ENCODE data around the gene FCHO2.

FCHO2 gene

DNA sequence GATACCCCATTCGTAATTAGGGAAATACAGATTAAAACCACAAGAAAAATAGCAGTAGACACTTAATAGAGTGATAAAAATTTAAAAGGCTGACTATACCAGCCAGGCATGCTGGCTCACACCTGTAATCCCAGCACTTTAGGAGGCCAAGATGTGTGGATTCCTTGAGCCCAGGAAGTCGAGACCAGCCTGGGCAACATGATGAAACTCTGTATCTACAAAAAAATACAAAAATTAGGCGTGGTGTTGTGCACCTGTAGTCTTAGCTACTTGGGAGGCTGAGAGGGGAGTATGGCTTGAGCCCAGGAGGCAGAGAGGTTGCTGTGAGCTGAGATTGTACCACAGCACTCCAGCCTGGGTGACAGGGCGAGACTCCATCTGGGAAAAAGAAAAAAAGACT lies 72.0 kb downstream of the FCHO2 start:
- peaks cover 29% of the 10 kb centered on the region for H3K4me1 ChIP-seq (ENCODE audit: insufficient read depth, poor library complexity, severe bottlenecking)
- H3K4me3 ChIP-seq (ENCODE audit: severe bottlenecking) = no peak overlapping the region
- H3K36me3 ChIP-seq (ENCODE audit: low read depth) = peaks cover 19% of the 10 kb centered on the region
- no peak overlapping the region for H3K27ac ChIP-seq (ENCODE audit: poor library complexity, severe bottlenecking)
- ATAC-seq (ENCODE audit: low read depth) (no peak), DNase-seq (ENCODE audit: low spot score) (no peak)
- no peaks in the 10 kb centered on the region for H3K27me3 ChIP-seq (ENCODE audit: insufficient read depth, poor library complexity, severe bottlenecking)
- TF ChIP-seq CTCF (IDR thresholded peaks at IDR 0.05; ENCODE audit: poor library complexity, severe bottlenecking) = no peak
- no peaks in the 10 kb centered on the region for H3K9me3 ChIP-seq (ENCODE audit: severe bottlenecking)

- ATAC-seq (ENCODE audit: low read depth) = no peak
- DNase-seq (ENCODE audit: low spot score) = no peak
- Histone ChIP-seq H3K36me3 (ENCODE audit: low read depth) (peaks cover 20% of the 10 kb centered on the region), H3K9me3 (ENCODE audit: severe bottlenecking) (no peaks in the 10 kb centered on the region), H3K27me3 (ENCODE audit: insufficient read depth, poor library complexity, severe bottlenecking) (no peaks in the 10 kb centered on the region), H3K4me1 (ENCODE audit: insufficient read depth, poor library complexity, severe bottlenecking) (peaks cover 31% of the 10 kb centered on the region), H3K27ac (ENCODE audit: poor library complexity, severe bottlenecking) (peak overlapping the region; percentile 87), H3K4me3 (ENCODE audit: severe bottlenecking) (no peak overlapping the region)
- no peak for TF ChIP-seq CTCF (IDR thresholded peaks at IDR 0.05; ENCODE audit: poor library complexity, severe bottlenecking)
Measured at GRCh38 chr5:73028991-73029595, 73.3 kb downstream of the FCHO2 start.

GRCh38 chr5:73030531-73030930 lies 74.7 kb downstream of the FCHO2 start:
- TF ChIP-seq CTCF (IDR thresholded peaks at IDR 0.05; ENCODE audit: poor library complexity, severe bottlenecking) = no peak
- Histone ChIP-seq H3K27ac (ENCODE audit: poor library complexity, severe bottlenecking) (peak overlapping the region; percentile 87), H3K4me3 (ENCODE audit: severe bottlenecking) (no peak overlapping the region), H3K36me3 (ENCODE audit: low read depth) (peaks cover 28% of the 10 kb centered on the region), H3K4me1 (ENCODE audit: insufficient read depth, poor library complexity, severe bottlenecking) (peaks cover 31% of the 10 kb centered on the region), H3K9me3 (ENCODE audit: severe bottlenecking) (no peaks in the 10 kb centered on the region), H3K27me3 (ENCODE audit: insufficient read depth, poor library complexity, severe bottlenecking) (no peaks in the 10 kb centered on the region)
- ATAC-seq (ENCODE audit: low read depth) = peak; percentile 73
- DNase-seq (ENCODE audit: low spot score) = no peak

- Histone ChIP-seq H3K27ac (ENCODE audit: poor library complexity, severe bottlenecking) (peak overlapping the region; percentile 87), H3K36me3 (ENCODE audit: low read depth) (peaks cover 23% of the 10 kb centered on the region), H3K27me3 (ENCODE audit: insufficient read depth, poor library complexity, severe bottlenecking) (no peaks in the 10 kb centered on the region), H3K9me3 (ENCODE audit: severe bottlenecking) (no peaks in the 10 kb centered on the region), H3K4me3 (ENCODE audit: severe bottlenecking) (no peak overlapping the region), H3K4me1 (ENCODE audit: insufficient read depth, poor library complexity, severe bottlenecking) (peaks cover 31% of the 10 kb centered on the region)
- ATAC-seq (ENCODE audit: low read depth) (peak; percentile 96), DNase-seq (ENCODE audit: low spot score) (no peak)
- no peak for TF ChIP-seq CTCF (IDR thresholded peaks at IDR 0.05; ENCODE audit: poor library complexity, severe bottlenecking)
Measured at GRCh38 chr5:73030995-73031394, 75.2 kb downstream of the FCHO2 start.

DNA sequence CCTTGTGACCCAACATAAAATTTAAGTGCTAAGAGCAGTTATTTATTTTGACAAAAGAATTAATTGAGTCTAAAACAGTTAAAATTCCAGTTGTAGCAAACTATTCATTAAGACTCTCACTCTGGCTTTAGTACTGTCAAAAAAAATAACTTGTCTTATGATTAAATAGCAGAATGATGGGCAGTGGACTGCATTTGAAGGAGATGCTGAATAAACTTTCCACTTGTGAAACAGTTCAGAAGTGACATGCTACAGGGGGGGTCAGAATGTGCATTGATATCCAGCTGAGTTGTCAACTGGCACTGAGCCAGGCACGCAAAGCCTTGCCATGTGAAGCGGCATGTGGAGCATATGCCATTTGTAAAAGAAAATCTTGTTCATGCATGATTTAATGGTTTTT lies 76.0 kb downstream of the FCHO2 start:
- peaks cover 21% of the 10 kb centered on the region for H3K36me3 ChIP-seq (ENCODE audit: low read depth)
- H3K4me1 ChIP-seq (ENCODE audit: insufficient read depth, poor library complexity, severe bottlenecking) = peaks cover 31% of the 10 kb centered on the region
- ATAC-seq (ENCODE audit: low read depth) (no peak), DNase-seq (ENCODE audit: low spot score) (peak; percentile 81)
- peak overlapping the region; percentile 87 for H3K27ac ChIP-seq (ENCODE audit: poor library complexity, severe bottlenecking)
- H3K4me3 ChIP-seq (ENCODE audit: severe bottlenecking) = no peak overlapping the region
- H3K9me3 ChIP-seq (ENCODE audit: severe bottlenecking) = no peaks in the 10 kb centered on the region
- H3K27me3 ChIP-seq (ENCODE audit: insufficient read depth, poor library complexity, severe bottlenecking) = no peaks in the 10 kb centered on the region
- TF ChIP-seq CTCF (IDR thresholded peaks at IDR 0.05; ENCODE audit: poor library complexity, severe bottlenecking) = no peak

Data from RWPE2 (cell line).